PC-3 (cell line): Measurements from ENCODE around the gene KCNG2. TPM values are rescaled to one million over a fixed set of nuclear protein-coding genes. Genes with fewer than 3 reads are reported as not detected.
"Not testable (repeated sequence)": the region's sequence is repeated elsewhere in the genome, so short reads cannot be mapped to it uniquely, and the experiment has no call there.

Experiments
- ATAC-seq: fragments of 200-7000 bp; cut with Tn5 transposase; 2 replicates; pipeline ENCODE4 v1.9.1; 2020; ENCODE audit warnings: mild to moderate bottlenecking, moderate library complexity
- BruUV-seq: library from RNA; stranded (reverse); fragments of 400-500 nt; replicated peaks from 2 replicates; lab custom pipeline; 2021; lab: Mats Ljungman, UMichigan
- CTCF ChIA-PET: fragments of 300-600 bp; sonication (Branson Sonifier 250); formaldehyde crosslinking; loops from one replicate; lab custom pipeline; 2022; ENCODE audit warnings: antibody characterized with exemption; lab: Charles Lee
- POLR2A ChIA-PET: fragments of 300-600 bp; sonication (Branson Sonifier 250); formaldehyde crosslinking; loops from one replicate; lab custom pipeline; 2022; ENCODE audit warnings: antibody characterized with exemption; ENCODE audit not compliant: unreplicated experiment; lab: Charles Lee
- DNase-seq: peaks from one replicate; pipeline ENCODE4 v3.0.0-alpha.2; 2015
- H2AFZ ChIP-seq: fragments of 300-600 bp; sonication (generic); 2 replicates; pipeline ENCODE4 v1.6.0; 2016; ENCODE audit warnings: antibody characterized with exemption, low read length
- H3F3A ChIP-seq: fragments of 300-600 bp; sonication (generic); one replicate; pipeline ENCODE4 v1.6.0; 2017; ENCODE audit warnings: antibody characterized with exemption, low read length, control low read depth, mild to moderate bottlenecking; ENCODE audit not compliant: unreplicated experiment
- H3K27ac ChIP-seq: fragments of 300-600 bp; sonication (generic); 2 replicates; pipeline ENCODE4 v1.5.1; 2016; ENCODE audit warnings: mild to moderate bottlenecking, low read length
- H3K27me3 ChIP-seq: fragments of 300-600 bp; sonication (generic); 2 replicates; pipeline ENCODE4 v1.6.1; 2016; ENCODE audit warnings: low read length, mixed read lengths
- H3K36me3 ChIP-seq: fragments of 300-600 bp; sonication (generic); 2 replicates; pipeline ENCODE4 v1.6.1; 2016; ENCODE audit warnings: low read depth, mixed run types, low read length, mixed read lengths
- H3K4me1 ChIP-seq: fragments of 300-600 bp; sonication (generic); 2 replicates; pipeline ENCODE4 v1.5.1; 2016; ENCODE audit warnings: low read length; ENCODE audit not compliant: insufficient read depth
- H3K4me2 ChIP-seq: fragments of 300-600 bp; sonication (generic); 2 replicates; pipeline ENCODE4 v1.6.0; 2016; ENCODE audit warnings: low read length
- H3K4me3 ChIP-seq: fragments of 300-600 bp; sonication (generic); 2 replicates; pipeline ENCODE4 v1.5.1; 2016; ENCODE audit warnings: mild to moderate bottlenecking, low read length, mixed read lengths
- H3K79me2 ChIP-seq: fragments of 300-600 bp; sonication (generic); 2 replicates; pipeline ENCODE4 v1.6.1; 2017; ENCODE audit warnings: low read length, mixed read lengths
- H3K9ac ChIP-seq: fragments of 300-600 bp; sonication (generic); 2 replicates; pipeline ENCODE4 v1.6.0; 2016; ENCODE audit warnings: mild to moderate bottlenecking, low read length
- H3K9me2 ChIP-seq: fragments of 300-600 bp; sonication (generic); replicated peaks from 2 replicates; pipeline ENCODE4 v1.6.1; 2016; ENCODE audit warnings: mixed run types, low read length, mixed read lengths
- H3K9me3 ChIP-seq: fragments of 300-600 bp; sonication (generic); 2 replicates; pipeline ENCODE4 v1.6.1; 2016; ENCODE audit warnings: low read length, mixed read lengths
- H4K20me1 ChIP-seq: fragments of 300-600 bp; sonication (generic); 2 replicates; pipeline ENCODE4 v1.6.1; 2016; ENCODE audit warnings: low read length, mixed read lengths
- CTCF ChIP-seq: fragments of 300-600 bp; sonication (generic); conservative IDR thresholded peaks from 2 replicates; pipeline ENCODE4 v1.5.1; 2017; ENCODE audit warnings: antibody characterized with exemption, low read depth, mild to moderate bottlenecking, low read length
- EZH2 ChIP-seq: fragments of 300-600 bp; sonication (generic); IDR thresholded peaks from one replicate; pipeline ENCODE4 v1.6.1; 2017; ENCODE audit warnings: antibody characterized with exemption, mild to moderate bottlenecking, low read length; ENCODE audit not compliant: unreplicated experiment
- EZH2phosphoT487 ChIP-seq: fragments of 300-600 bp; sonication (generic); IDR thresholded peaks from 2 replicates; pipeline ENCODE4 v1.6.1; 2018; ENCODE audit warnings: mild to moderate bottlenecking, antibody characterized with exemption, low read length, borderline replicate concordance
- intact Hi-C: fragments of 100-400 bp; cut with micrococcal nuclease; formaldehyde crosslinking; loops from 2 replicates; pipeline ENCODE4 v1.9.0; 2023
- total RNA-seq: library from RNA; depleted of rRNA; stranded (reverse); fragments of >200 nt; gene quantifications from 2 replicates; pipeline ENCODE4 v1.2.3, GENCODE V29; 2014

KCNG2 gene
- total RNA-seq, 1 experiment from 2014 or later = not detected

DNA sequence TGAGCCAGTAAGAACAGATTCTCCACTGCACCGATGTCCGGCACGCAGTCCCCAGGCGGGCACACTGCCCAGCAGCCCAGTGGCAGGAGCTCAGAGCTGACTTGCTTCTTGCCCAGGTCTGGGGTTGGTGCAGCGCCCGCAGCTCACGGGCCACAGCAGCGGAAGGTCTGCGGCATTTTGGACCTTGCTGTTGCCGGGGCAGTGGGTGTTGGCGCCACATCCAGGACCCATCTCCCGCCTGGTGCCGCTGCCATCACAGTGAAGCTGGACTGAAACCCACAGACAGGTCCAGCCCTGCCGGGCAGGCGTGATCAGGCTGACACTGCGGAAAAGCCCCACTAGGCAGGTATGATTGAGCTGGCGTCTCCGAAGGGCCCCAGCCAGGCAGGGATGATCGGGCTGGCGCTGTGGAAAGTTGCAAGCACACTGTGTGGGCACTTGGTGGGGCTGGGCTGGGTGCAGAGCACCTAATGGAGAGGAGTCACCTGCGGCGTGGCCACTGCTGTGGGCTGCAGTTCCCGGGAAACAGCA lies 78.3 kb downstream of the KCNG2 start:
- no peaks in the 10 kb centered on the region for H3F3A ChIP-seq
- no peaks in the 10 kb centered on the region for H3K27me3 ChIP-seq
- H3K9me3 ChIP-seq = no peaks in the 10 kb centered on the region
- ATAC-seq (no peak), DNase-seq (no peak)
- no peak overlapping the region for H3K4me2 ChIP-seq
- H3K79me2 ChIP-seq = no peaks in the 10 kb centered on the region
- ChIA-PET POLR2A (no interaction called here), CTCF (no interaction called here)
- no peaks in the 10 kb centered on the region for H3K9me2 ChIP-seq
- TF ChIP-seq EZH2 = no peak
- no peaks in the 10 kb centered on the region for H3K36me3 ChIP-seq
- BruUV-seq = no TSS peak
- no peaks in the 10 kb centered on the region for H4K20me1 ChIP-seq
- H3K27ac ChIP-seq = no peak overlapping the region
- intact Hi-C loops = no loop called here
- no peak overlapping the region for H2AFZ ChIP-seq
- no peaks in the 10 kb centered on the region for H3K4me1 ChIP-seq
- H3K9ac ChIP-seq = no peak overlapping the region
- H3K4me3 ChIP-seq = no peak overlapping the region

- intact Hi-C loops = no loop called here
- DNase-seq (peak; percentile 52), ATAC-seq (no peak; the same call in 1 of the 2 replicates)
- H3K27me3 ChIP-seq = no peaks in the 10 kb centered on the region
- no peaks in the 10 kb centered on the region for H4K20me1 ChIP-seq
- no peaks in the 10 kb centered on the region for H3K79me2 ChIP-seq
- no peak overlapping the region for H2AFZ ChIP-seq
- ChIA-PET CTCF (no interaction called here), POLR2A (no interaction called here)
- no TSS peak for BruUV-seq
- H3K36me3 ChIP-seq = no peaks in the 10 kb centered on the region
- no peak overlapping the region for H3K4me2 ChIP-seq
- no peaks in the 10 kb centered on the region for H3F3A ChIP-seq
- H3K9me2 ChIP-seq = no peaks in the 10 kb centered on the region
- H3K9ac ChIP-seq = no peak overlapping the region
- no peak for TF ChIP-seq CTCF
- TF ChIP-seq EZH2phosphoT487 = no peak
- no peak for TF ChIP-seq EZH2
- H3K4me3 ChIP-seq = no peak overlapping the region
- no peak overlapping the region for H3K27ac ChIP-seq
- no peaks in the 10 kb centered on the region for H3K4me1 ChIP-seq
- no peaks in the 10 kb centered on the region for H3K9me3 ChIP-seq
Observed at GRCh38 chr18:79876497-79876896, 78.8 kb downstream of the KCNG2 start.

- ChIA-PET CTCF (no interaction called here), POLR2A (no interaction called here)
- DNase-seq (no peak), ATAC-seq (no peak; the same call in 1 of the 2 replicates)
- TF ChIP-seq EZH2 (no peak), EZH2phosphoT487 (no peak), CTCF (no peak)
- intact Hi-C loops = no loop called here
- H4K20me1 ChIP-seq = no peaks in the 10 kb centered on the region
- no peak overlapping the region for H3K4me2 ChIP-seq
- no peak overlapping the region for H3K9ac ChIP-seq
- no peaks in the 10 kb centered on the region for H3K9me2 ChIP-seq
- BruUV-seq = no TSS peak
- H3K79me2 ChIP-seq = no peaks in the 10 kb centered on the region
- H2AFZ ChIP-seq = no peak overlapping the region
- no peaks in the 10 kb centered on the region for H3K4me1 ChIP-seq
- no peaks in the 10 kb centered on the region for H3K27me3 ChIP-seq
- no peaks in the 10 kb centered on the region for H3K9me3 ChIP-seq
- no peaks in the 10 kb centered on the region for H3K36me3 ChIP-seq
- no peak overlapping the region for H3K27ac ChIP-seq
- no peak overlapping the region for H3K4me3 ChIP-seq
- H3F3A ChIP-seq = no peaks in the 10 kb centered on the region
Observed at GRCh38 chr18:79877163-79878091, 79.7 kb downstream of the KCNG2 start.

DNA sequence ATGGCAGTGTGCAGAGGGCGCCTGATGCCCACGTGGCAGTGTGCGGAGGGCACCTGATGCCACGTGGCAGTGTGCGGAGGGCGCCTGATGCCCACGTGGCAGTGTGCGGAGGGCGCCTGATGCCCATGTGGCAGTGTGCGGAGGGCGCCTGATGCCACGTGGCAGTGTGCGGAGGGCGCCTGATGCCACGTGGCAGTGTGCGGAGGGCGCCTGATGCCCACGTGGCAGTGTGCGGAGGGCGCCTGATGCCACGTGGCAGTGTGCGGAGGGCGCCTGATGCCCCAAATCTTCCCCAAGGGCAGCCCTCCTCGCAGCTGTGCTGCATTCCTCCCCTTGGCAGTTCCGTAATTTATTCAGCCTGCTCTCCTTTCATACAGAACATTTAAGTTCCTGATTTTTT lies 80.5 kb downstream of the KCNG2 start:
- H3K9ac ChIP-seq, H3K4me1 ChIP-seq, CTCF ChIA-PET, H3K27ac ChIP-seq, BruUV-seq, intact Hi-C loops, ATAC-seq, POLR2A ChIA-PET, H3K4me2 ChIP-seq, H3F3A ChIP-seq, H3K79me2 ChIP-seq, H3K36me3 ChIP-seq, DNase-seq, H2AFZ ChIP-seq, H3K27me3 ChIP-seq, H3K9me2 ChIP-seq, H4K20me1 ChIP-seq, H3K4me3 ChIP-seq, H3K9me3 ChIP-seq: not testable (repeated sequence)
